GM12878 (cell line): ENCODE results near the gene IFNL2. TPM values are rescaled to one million over a fixed set of nuclear protein-coding genes. Genes with fewer than 3 reads are reported as not detected.

Source experiments
- ATAC-seq: fragments of 200-7000 bp; cut with Tn5 transposase; 3 replicates; pipeline ENCODE4 v1.9.1; 2020; ENCODE audit warnings: mild to moderate bottlenecking, moderate library complexity
- BruUV-seq: library from RNA; stranded (reverse); fragments of 400-500 nt; replicated peaks from 2 replicates; lab custom pipeline; 2021; lab: Mats Ljungman, UMichigan
- CTCF ChIA-PET: fragments of 300-600 bp; sonication (Branson Sonifier 250); formaldehyde crosslinking; extraction: SDS; loops from one replicate; lab custom pipeline; 2021; ENCODE audit warnings: inconsistent platforms; lab: Yijun Ruan, JAX
- POLR2A ChIA-PET: fragments of 350-600 bp; formaldehyde crosslinking; extraction: SDS; loops from one replicate; lab custom pipeline; 2021; ENCODE audit warnings: inconsistent platforms; lab: Charles Lee
- RAD21 ChIA-PET: fragments of 300-600 bp; sonication (Branson Sonifier 250); formaldehyde crosslinking; loops from one replicate; lab custom pipeline; 2023; ENCODE audit warnings: antibody characterized with exemption; ENCODE audit not compliant: unreplicated experiment; lab: Charles Lee
- SMC1A ChIA-PET: fragments of 300-600 bp; sonication (Branson Sonifier 250); formaldehyde crosslinking; loops from one replicate; lab custom pipeline; 2023; ENCODE audit not compliant: unreplicated experiment, uncharacterized antibody; lab: Charles Lee
- DNase-seq: peaks from one replicate; pipeline ENCODE4 v3.0.0-alpha.2; 2011; ENCODE audit warnings: low read depth, low spot score
- FAIRE-seq: peaks from 3 replicates; lab custom pipeline; 2011; peaks lifted over from hg19 to GRCh38; lab: Jason Lieb, UNC
- H2AFZ ChIP-seq: 2 replicates; pipeline ENCODE4 v1.6.0; 2011; ENCODE audit warnings: low read depth, low read length, control low read depth; ENCODE audit not compliant: control insufficient read depth
- H3K27ac ChIP-seq: 2 replicates; pipeline ENCODE4 v1.5.1; 2011; ENCODE audit warnings: control low read depth; ENCODE audit not compliant: control insufficient read depth, insufficient read depth
- H3K27me3 ChIP-seq, 2 experiments: replicated peaks in 1 of 2; 2 replicates each; pipeline versions ENCODE4 v1.6.0 to v1.6.1; 2011; ENCODE audit warnings: low read length in 1 of 2; ENCODE audit not compliant: control insufficient read depth in 2 of 2, insufficient read depth in 2 of 2
- H3K36me3 ChIP-seq, 2 experiments: 2 replicates each; pipeline ENCODE4 v1.5.1; 2011; ENCODE audit warnings: low read length in 1 of 2; ENCODE audit not compliant: control insufficient read depth in 2 of 2, insufficient read depth in 2 of 2
- H3K4me1 ChIP-seq: 2 replicates; pipeline ENCODE4 v1.6.1; 2011; ENCODE audit warnings: mild to moderate bottlenecking, low read length, moderate library complexity, mixed read lengths; ENCODE audit not compliant: control insufficient read depth, insufficient read depth
- H3K4me2 ChIP-seq: 2 replicates; pipeline ENCODE4 v1.6.0; 2011; ENCODE audit warnings: control low read depth; ENCODE audit not compliant: control insufficient read depth, insufficient read depth
- H3K4me3 ChIP-seq: fragments of 200-600 bp; sonication (generic); 2 replicates; pipeline ENCODE4 v1.5.1; 2016
- H3K79me2 ChIP-seq: 2 replicates; pipeline ENCODE4 v1.6.0; 2011; ENCODE audit warnings: low read length; ENCODE audit not compliant: control insufficient read depth, insufficient read depth
- H3K9ac ChIP-seq: 2 replicates; pipeline ENCODE4 v1.8.0; 2011; ENCODE audit warnings: low read length, control low read depth, mixed read lengths; ENCODE audit not compliant: control insufficient read depth, insufficient read depth
- H3K9me3 ChIP-seq: replicated peaks from 3 replicates; pipeline ENCODE4 v1.5.1; 2011; ENCODE audit warnings: mild to moderate bottlenecking, low read length; ENCODE audit not compliant: control insufficient read depth, insufficient read depth
- H4K20me1 ChIP-seq: 2 replicates; pipeline ENCODE4 v1.6.0; 2011; ENCODE audit not compliant: control insufficient read depth, insufficient read depth
- BCL3 ChIP-seq: IDR thresholded peaks from 2 replicates; pipeline ENCODE4 v1.6.1; 2011; ENCODE audit warnings: borderline replicate concordance, low read depth, mild to moderate bottlenecking, moderate library complexity, low read length; ENCODE audit not compliant: insufficient read depth, poor library complexity, severe bottlenecking
- BMI1 ChIP-seq: fragments of 450-650 bp; IDR thresholded peaks from 2 replicates; pipeline ENCODE4 v1.6.1; 2016; ENCODE audit warnings: mild to moderate bottlenecking, moderate library complexity, borderline replicate concordance
- CBX5 ChIP-seq: sonication (generic); IDR thresholded peaks from 2 replicates; pipeline ENCODE4 v1.6.1; 2016; ENCODE audit warnings: low read depth, moderate library complexity, mild to moderate bottlenecking, inconsistent platforms
- CREB1 ChIP-seq: IDR thresholded peaks from 2 replicates; pipeline ENCODE4 v1.6.1; 2012; ENCODE audit warnings: low read depth, mild to moderate bottlenecking, inconsistent platforms
- CREM ChIP-seq: IDR thresholded peaks from 2 replicates; pipeline ENCODE4 v1.6.1; 2014; ENCODE audit warnings: antibody characterized with exemption, low read depth
- ESRRA ChIP-seq: IDR thresholded peaks from 2 replicates; pipeline ENCODE4 v1.6.1; 2012; ENCODE audit warnings: mild to moderate bottlenecking, low read length, improper control_type of control experiment
- EZH2 ChIP-seq: IDR thresholded peaks from 2 replicates; pipeline ENCODE4 v1.6.1; 2012; ENCODE audit warnings: low read depth, mild to moderate bottlenecking, control low read depth, inconsistent platforms, low read length, borderline replicate concordance; ENCODE audit not compliant: control insufficient read depth
- FOXM1 ChIP-seq: IDR thresholded peaks from 2 replicates; pipeline ENCODE4 v1.6.1; 2012; ENCODE audit warnings: low read depth, mild to moderate bottlenecking, inconsistent platforms, low read length, moderate library complexity
- HCFC1 ChIP-seq: fragments of 150-350 bp; IDR thresholded peaks from 2 replicates; pipeline ENCODE4 v1.6.1; 2014; ENCODE audit warnings: low read length
- MYC ChIP-seq: IDR thresholded peaks from 2 replicates; pipeline ENCODE4 v1.6.1; 2011; ENCODE audit warnings: mild to moderate bottlenecking, low read length, moderate library complexity, inconsistent platforms; ENCODE audit not compliant: insufficient read depth, insufficient replicate concordance, insufficient read length, severe bottlenecking
- NRF1 ChIP-seq: conservative IDR thresholded peaks from 2 replicates; pipeline ENCODE4 v1.6.1; 2011; ENCODE audit warnings: mild to moderate bottlenecking, low read depth, low read length, improper control_type of control experiment
- POLR2A ChIP-seq: IDR thresholded peaks from 2 replicates; pipeline ENCODE4 v1.6.1; 2011; ENCODE audit warnings: low read depth, mild to moderate bottlenecking, low read length
- POLR2AphosphoS2 ChIP-seq: IDR thresholded peaks from 2 replicates; pipeline ENCODE4 v1.6.1; 2011; ENCODE audit warnings: low read depth, mild to moderate bottlenecking, low read length, improper control_type of control experiment, moderate library complexity
- SIX5 ChIP-seq: IDR thresholded peaks from 2 replicates; pipeline ENCODE4 v1.6.1; 2011; ENCODE audit warnings: mild to moderate bottlenecking, low read depth, low read length, moderate library complexity; ENCODE audit not compliant: severe bottlenecking
- TCF3 ChIP-seq: IDR thresholded peaks from 2 replicates; pipeline ENCODE4 v1.6.1; 2012; ENCODE audit warnings: low read depth, mild to moderate bottlenecking, low read length, borderline replicate concordance; ENCODE audit not compliant: insufficient read depth
- WRNIP1 ChIP-seq: IDR thresholded peaks from 2 replicates; pipeline ENCODE4 v1.6.1; 2011; ENCODE audit warnings: low read depth, low read length, improper control_type of control experiment, borderline replicate concordance
- ZBTB40 ChIP-seq: fragments of 450-650 bp; IDR thresholded peaks from 2 replicates; pipeline ENCODE4 v1.6.1; 2016; ENCODE audit warnings: mild to moderate bottlenecking, moderate library complexity, borderline replicate concordance
- ZNF274 ChIP-seq: IDR thresholded peaks from one replicate; pipeline ENCODE4 v1.8.0; 2011; ENCODE audit not compliant: insufficient read length, insufficient read depth
- ZNF622 ChIP-seq: fragments of 450-650 bp; IDR thresholded peaks from 2 replicates; pipeline ENCODE4 v1.6.1; 2017; ENCODE audit warnings: mild to moderate bottlenecking, inconsistent platforms
- WGBS: methylation state at CpG from one replicate; pipeline ENCODE4 v1.1.6; 2016; ENCODE audit warnings: low lambda C conversion rate; ENCODE audit not compliant: insufficient replicate concordance, insufficient coverage; ENCODE audit errors: missing lambda C conversion rate; 5-methylcytosine and 5-hydroxymethylcytosine counted together
- in situ Hi-C: fragments of 300-500 bp; cut with MboI; formaldehyde crosslinking; loops from 9 replicates; pipeline ENCODE4 v1.14.3; 2018; ENCODE audit warnings: mixed read lengths
- intact Hi-C: fragments of 100-400 bp; cut with micrococcal nuclease; formaldehyde crosslinking; loops from one replicate; pipeline ENCODE4 v1.14.2; 2022; ENCODE audit not compliant: unreplicated experiment
- polyA plus RNA-seq, 11 experiments: library from polyadenylated mRNA; depleted of rRNA in 4 of 11; unstranded in 6 of 11; stranded (reverse) in 5 of 11; fragments of >200 nt; fragmentation: Nextera tagmentation in 4 of 11; fragmentation: Illumina TruSeq in 1 of 11; extraction: Ambion mirVana in 4 of 11; extraction: Trizol in 1 of 11; gene quantifications; 1 replicate in 1 of 11; 2 replicates in 10 of 11; pipeline versions ENCODE4 v1.2.1 to v1.2.3, GENCODE V29; 2011 to 2016; ENCODE audit warnings: inconsistent platforms in 2 of 11, missing spikeins in 2 of 11, low read depth in 1 of 11
- total RNA-seq, 4 experiments: library from RNA; depleted of rRNA in 3 of 4; stranded (reverse); fragments of >200 nt in 3 of 4; fragmentation: Illumina TruSeq in 1 of 4; extraction: Trizol in 1 of 4; gene quantifications; 2 replicates each; pipeline versions ENCODE4 v1.2.1 to v1.2.3, GENCODE V29; 2013 to 2021
- TF ChIP-seq, protein P1 (sequence below): fragments of 450-650 bp; IDR thresholded peaks from 2 replicates; pipeline ENCODE4 v1.6.1; 2017; ENCODE audit warnings: mild to moderate bottlenecking

IFNL2 gene
- total and polyA plus RNA-seq, 10 of the 15 experiments (the other 5 are each of a cell fraction or from before 2014, with no cell fraction given) = 0.24 TPM; not detected in 9

- ChIA-PET CTCF (no interaction called here), SMC1A (no interaction called here), RAD21 (no interaction called here), POLR2A (no interaction called here)
- no peaks in the 10 kb centered on the region; the same call in 1 of the 3 replicates for H3K9me3 ChIP-seq
- ATAC-seq (no peak), FAIRE-seq (no peak), DNase-seq (no peak)
- no peaks in the 10 kb centered on the region for H3K79me2 ChIP-seq
- no peak overlapping the region for H2AFZ ChIP-seq
- H3K9ac ChIP-seq = no peak overlapping the region
- no peak overlapping the region for H3K27ac ChIP-seq
- in situ Hi-C loops = no loop called here
- intact Hi-C loops = no loop called here
- no peak overlapping the region for H3K4me2 ChIP-seq
- H3K27me3 ChIP-seq = no peaks in the 10 kb centered on the region; a peak in 1 of 4 replicates
- TF ChIP-seq TCF3 (no peak), NRF1 (no peak), BMI1 (no peak), ZNF622 (no peak), EZH2 (no peak), FOXM1 (no peak), CREB1 (no peak), ZBTB40 (no peak), POLR2A (no peak), MYC (no peak), SIX5 (no peak), HCFC1 (no peak), CREM (no peak), CBX5 (no peak), POLR2AphosphoS2 (no peak), BCL3 (no peak), ZNF274 (no peak), ESRRA (no peak), WRNIP1 (no peak)
- TF ChIP-seq, protein P1, sequence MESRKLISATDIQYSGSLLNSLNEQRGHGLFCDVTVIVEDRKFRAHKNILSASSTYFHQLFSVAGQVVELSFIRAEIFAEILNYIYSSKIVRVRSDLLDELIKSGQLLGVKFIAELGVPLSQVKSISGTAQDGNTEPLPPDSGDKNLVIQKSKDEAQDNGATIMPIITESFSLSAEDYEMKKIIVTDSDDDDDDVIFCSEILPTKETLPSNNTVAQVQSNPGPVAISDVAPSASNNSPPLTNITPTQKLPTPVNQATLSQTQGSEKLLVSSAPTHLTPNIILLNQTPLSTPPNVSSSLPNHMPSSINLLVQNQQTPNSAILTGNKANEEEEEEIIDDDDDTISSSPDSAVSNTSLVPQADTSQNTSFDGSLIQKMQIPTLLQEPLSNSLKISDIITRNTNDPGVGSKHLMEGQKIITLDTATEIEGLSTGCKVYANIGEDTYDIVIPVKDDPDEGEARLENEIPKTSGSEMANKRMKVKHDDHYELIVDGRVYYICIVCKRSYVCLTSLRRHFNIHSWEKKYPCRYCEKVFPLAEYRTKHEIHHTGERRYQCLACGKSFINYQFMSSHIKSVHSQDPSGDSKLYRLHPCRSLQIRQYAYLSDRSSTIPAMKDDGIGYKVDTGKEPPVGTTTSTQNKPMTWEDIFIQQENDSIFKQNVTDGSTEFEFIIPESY = no peak
- H3K36me3 ChIP-seq = no peaks in the 10 kb centered on the region
- WGBS = 59% methylated on average over 1 of the region's 1 CpG
- no peak overlapping the region for H3K4me3 ChIP-seq
- H3K4me1 ChIP-seq = no peaks in the 10 kb centered on the region
- no peaks in the 10 kb centered on the region for H4K20me1 ChIP-seq
- BruUV-seq = no TSS peak
Observed at GRCh38 chr19:39284032-39284431, 15.8 kb downstream of the IFNL2 start.
